ENCODE measurements around the gene RPS6KA6.

DNA sequence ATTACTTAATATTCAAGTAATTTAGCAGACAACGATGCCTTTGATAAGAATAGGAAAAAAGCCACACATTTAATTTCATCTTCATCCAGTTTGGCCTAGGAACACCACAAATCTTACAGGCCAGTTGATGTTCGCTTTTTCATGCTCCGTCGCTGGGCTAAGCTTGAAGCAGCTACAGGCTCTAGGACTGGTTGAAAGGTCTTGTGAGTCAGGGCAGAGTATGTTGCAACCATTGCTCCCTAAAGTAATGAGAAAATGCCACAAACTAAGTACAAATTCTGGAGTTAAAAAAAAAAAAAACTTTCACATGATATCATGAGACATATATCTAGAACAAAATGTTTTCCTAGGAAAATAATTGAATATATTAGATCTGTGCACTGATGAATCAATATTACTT is 123.8 kb downstream of the RPS6KA6 start:
- TF ChIP-seq POLR2A (IDR thresholded peaks at IDR 0.05; ENCODE audit: low read length) = no peak
- TF ChIP-seq GATA1 (IDR thresholded peaks at IDR 0.05; ENCODE audit: low read depth, low read length) = no peak
